GM18508 (cell line): Measurements from ENCODE around the gene DHDDS.
"Not testable (repeated sequence)": the region's sequence is repeated elsewhere in the genome, so short reads cannot be mapped to it uniquely, and the experiment has no call there.

ENCODE experiments used
- ATAC-seq: cut with Tn5 transposase; IDR thresholded peaks from one replicate; pipeline ENCODE4 v1.9.1; 2021; ENCODE audit warnings: moderate number of reproducible peaks; ENCODE audit not compliant: insufficient read depth, unreplicated experiment

The DHDDS gene

GRCh38 chr1:26431979-26432695 lies at the start of gene DHDDS:
Gene DHDDS (plus strand): TSS chr1:26432321. CDS start chr1:26432946, 625 bp downstream.
- ATAC-seq: peak; percentile 79

- no peak for ATAC-seq
Measured at GRCh38 chr1:26384076-26384475, 48.0 kb upstream of the DHDDS start.

GRCh38 chr1:26385063-26385462 lies 47.1 kb upstream of the DHDDS start:
- not testable (repeated sequence) for ATAC-seq

GRCh38 chr1:26387447-26387846 lies 44.7 kb upstream of the DHDDS start:
- ATAC-seq: no peak

GRCh38 chr1:26388791-26389445 lies 43.2 kb upstream of the DHDDS start:
- no peak for ATAC-seq

- no peak for ATAC-seq
Measured at GRCh38 chr1:26389604-26390247, 42.4 kb upstream of the DHDDS start.

GRCh38 chr1:26391450-26391849 lies 40.7 kb upstream of the DHDDS start:
- ATAC-seq: no peak

- ATAC-seq: no peak
Measured at GRCh38 chr1:26395754-26396153, 36.4 kb upstream of the DHDDS start.

GRCh38 chr1:26399034-26399433 lies 33.1 kb upstream of the DHDDS start:
- no peak for ATAC-seq

GRCh38 chr1:26401891-26402290 lies 30.2 kb upstream of the DHDDS start:
- no peak for ATAC-seq

GRCh38 chr1:26403656-26404055 lies 28.5 kb upstream of the DHDDS start:
- ATAC-seq: no peak

- ATAC-seq: no peak
Measured at GRCh38 chr1:26404641-26405040, 27.5 kb upstream of the DHDDS start.

GRCh38 chr1:26405281-26405915 lies 26.7 kb upstream of the DHDDS start:
- ATAC-seq: no peak

- ATAC-seq: no peak
Measured at GRCh38 chr1:26408604-26409003, 23.5 kb upstream of the DHDDS start.

- ATAC-seq: no peak
Measured at GRCh38 chr1:26409191-26409807, 22.8 kb upstream of the DHDDS start.

- ATAC-seq: no peak
Measured at GRCh38 chr1:26410706-26411623, 21.2 kb upstream of the DHDDS start, which contains the start of gene LIN28A. Gene LIN28A (plus strand): TSS chr1:26410817. CDS start chr1:26410892, 75 bp downstream.

GRCh38 chr1:26411624-26412074 lies 20.5 kb upstream of the DHDDS start:
- no peak for ATAC-seq

GRCh38 chr1:26412180-26412840 lies 19.8 kb upstream of the DHDDS start:
- no peak for ATAC-seq

GRCh38 chr1:26413031-26413430 lies 19.1 kb upstream of the DHDDS start:
- no peak for ATAC-seq
